GM15510 (cell line): ENCODE results near the gene LYSMD3.

ENCODE experiments used
- POLR2A ChIP-seq: IDR thresholded peaks from 3 replicates; pipeline ENCODE4 v1.6.1; 2011; ENCODE audit warnings: borderline replicate concordance; ENCODE audit not compliant: insufficient read length; ENCODE audit errors: extremely low read depth

LYSMD3 gene

DNA sequence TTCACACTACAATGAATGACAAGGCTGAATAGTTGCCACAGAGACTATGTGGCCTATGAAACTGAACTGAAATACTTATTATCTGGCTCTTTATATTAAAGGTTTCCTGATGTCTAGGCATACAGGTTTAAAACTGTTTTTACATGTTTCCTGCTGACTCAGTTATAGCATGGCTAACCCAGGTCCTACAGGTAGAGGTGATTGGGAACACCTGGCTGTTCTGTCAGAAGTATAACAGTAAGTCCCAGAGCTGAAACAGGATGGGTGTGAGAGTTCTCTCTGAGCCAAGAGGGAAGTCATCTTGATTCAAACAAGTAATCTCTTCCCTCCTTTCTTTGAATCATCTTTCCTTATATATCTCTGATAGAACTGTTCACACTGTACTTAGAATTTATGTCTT, 24.3 kb upstream of the LYSMD3 start:
- no peak for TF ChIP-seq POLR2A

DNA sequence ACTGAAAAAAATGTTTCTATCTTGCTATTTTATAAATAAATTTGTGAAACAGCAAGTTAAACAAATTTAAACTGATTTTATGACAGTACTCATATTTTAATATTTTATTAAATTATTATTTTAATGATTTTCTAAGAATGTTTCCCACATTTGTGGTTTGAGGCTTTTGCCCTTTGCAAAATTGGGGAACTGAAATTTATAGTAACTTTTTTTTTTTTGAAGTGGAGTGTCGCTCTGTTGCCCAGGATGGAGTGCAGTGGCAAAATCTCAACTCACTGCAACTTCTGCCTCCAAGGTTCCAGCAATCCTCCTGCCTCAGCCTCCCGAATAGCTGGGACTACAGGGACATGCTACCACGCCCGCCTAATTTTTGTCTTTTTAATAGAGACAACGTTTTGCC, 22.0 kb upstream of the LYSMD3 start:
- TF ChIP-seq POLR2A, result no peak

DNA sequence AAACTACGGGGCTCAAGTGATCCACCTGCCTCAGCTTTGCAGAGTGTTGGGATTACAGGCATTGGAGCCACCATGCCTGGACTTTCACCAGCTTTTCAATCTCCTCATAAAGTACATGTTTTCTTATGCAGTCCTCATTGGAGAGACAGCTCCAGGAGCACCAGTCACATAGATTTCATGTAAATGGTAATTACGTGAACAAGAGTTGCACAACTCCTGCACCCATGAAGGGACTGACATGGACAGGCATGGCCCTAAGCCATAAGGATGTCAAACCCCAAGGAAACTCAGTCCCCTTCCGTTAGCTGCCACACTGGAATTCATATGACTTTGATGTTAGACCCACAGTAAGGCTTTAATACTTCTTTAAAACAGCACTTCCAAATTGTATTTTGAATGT, 21.6 kb upstream of the LYSMD3 start:
- no peak for TF ChIP-seq POLR2A

DNA sequence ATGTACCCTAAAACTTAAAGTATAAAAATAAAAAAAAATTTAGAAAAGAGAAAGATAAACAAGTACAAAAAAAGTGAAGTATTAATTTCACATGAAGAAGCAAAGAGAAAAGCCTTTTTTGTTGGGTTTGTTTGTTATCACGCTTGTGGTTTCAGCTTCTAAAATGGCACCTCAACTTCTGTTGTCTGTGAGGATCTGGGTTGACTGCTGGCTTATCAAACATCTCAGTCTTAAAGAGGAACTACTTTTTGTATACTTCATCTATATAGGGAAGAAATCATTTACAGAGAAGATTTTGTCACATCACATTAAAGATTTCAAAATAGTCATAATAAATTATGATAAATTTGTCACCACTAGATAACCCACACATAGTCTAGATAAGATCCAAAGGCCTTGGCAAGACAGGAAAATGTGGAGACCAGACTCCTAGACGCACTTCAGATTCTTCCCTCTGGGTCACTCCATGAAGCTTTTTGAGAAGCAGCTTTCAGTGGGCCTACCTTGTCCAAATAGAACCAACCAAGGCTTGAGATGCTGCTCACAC, 20.4 kb upstream of the LYSMD3 start:
- no peak for TF ChIP-seq POLR2A

DNA sequence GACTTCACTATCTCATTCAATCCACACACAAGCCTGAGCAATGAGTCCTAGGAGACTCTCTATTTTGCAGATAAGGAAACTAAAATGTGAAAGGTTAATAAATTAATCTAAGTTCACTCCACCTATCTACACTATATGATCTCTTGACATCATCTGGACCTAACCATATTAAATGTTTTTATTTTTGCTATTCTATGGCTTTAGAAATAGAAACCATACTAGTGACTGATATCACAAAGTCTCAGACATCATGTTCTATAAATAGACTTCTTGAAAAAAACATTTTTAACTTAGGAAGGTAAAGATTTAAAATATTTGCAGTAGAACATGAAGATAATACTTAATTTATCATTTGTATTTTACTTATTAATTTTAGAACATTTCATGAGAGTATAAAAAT, 19.8 kb upstream of the LYSMD3 start:
- no peak for TF ChIP-seq POLR2A

DNA sequence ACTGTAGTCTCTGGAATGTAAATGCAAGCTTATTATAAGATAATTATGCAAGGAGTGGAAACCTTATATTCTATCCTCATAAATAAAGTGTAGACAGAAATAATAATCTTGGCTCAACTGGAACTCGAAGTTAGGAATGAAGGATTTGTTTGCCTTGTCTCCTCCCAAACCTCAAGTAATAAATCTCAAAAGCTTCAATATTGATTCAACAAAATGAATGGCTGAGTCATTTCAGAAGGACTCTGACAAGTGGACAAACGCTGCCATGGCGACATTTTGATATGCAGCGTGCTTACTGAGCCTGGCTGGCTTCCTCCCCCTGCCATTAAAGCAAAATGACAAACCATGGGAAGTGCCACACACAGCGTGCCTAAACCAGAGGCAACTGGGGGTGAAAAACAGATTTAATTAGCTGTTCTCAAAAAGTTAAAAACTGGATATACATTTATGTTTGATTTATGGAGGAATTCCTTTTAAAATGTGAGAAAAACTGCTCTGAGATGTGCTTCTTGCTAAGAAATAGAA, 18.7 kb upstream of the LYSMD3 start:
- no peak for TF ChIP-seq POLR2A

DNA sequence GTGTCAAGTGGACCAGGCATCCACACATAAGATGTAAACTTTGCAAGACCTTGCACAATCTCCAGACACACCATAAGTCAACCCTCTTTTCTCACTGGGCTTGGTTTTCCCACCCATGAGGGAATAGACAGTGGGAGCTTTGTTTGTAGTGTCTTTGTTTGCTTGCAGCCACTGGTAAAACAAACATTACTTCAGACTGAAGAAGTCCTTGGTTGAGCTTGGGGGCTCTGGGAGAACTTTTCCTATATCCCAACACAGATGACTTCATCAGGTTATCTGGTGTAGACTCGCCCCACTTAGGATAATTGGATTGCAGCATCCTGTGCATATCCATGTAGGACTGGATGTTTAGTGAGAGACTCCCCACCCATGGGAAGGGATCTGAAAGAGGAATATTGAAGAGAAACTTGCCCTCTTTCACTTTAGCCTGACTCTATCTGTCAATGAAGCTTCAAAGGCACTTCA, 17.7 kb upstream of the LYSMD3 start:
- TF ChIP-seq POLR2A, result no peak

DNA sequence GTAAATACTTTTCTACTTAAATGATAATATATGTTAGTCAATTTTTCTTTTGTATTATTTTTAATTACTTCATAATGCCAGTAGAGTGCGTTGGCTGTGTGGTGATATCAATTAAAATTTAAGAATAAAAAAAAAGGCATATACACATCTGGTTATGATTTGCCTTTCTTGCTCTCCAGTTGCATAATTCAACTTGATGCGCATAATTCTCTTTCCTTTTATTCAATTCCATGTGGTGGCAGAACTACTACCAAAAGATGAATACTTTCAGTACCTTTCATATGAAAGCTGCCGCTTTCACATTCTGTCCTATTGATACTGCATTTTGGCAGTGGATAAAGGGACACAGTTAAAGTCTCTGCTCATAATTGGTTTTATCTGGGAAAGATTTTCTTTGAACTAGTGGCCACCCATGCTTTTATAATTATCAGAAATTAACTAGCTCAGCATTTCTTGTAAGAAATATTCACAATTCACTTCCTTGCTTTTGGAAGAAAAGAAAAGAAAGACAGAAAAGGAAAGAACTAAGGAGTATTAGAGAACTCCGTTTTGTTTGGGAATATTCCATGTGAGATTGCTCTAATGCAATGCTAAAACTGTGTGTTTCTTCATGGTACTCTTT, 16.9 kb upstream of the LYSMD3 start:
- TF ChIP-seq POLR2A, result no peak

DNA sequence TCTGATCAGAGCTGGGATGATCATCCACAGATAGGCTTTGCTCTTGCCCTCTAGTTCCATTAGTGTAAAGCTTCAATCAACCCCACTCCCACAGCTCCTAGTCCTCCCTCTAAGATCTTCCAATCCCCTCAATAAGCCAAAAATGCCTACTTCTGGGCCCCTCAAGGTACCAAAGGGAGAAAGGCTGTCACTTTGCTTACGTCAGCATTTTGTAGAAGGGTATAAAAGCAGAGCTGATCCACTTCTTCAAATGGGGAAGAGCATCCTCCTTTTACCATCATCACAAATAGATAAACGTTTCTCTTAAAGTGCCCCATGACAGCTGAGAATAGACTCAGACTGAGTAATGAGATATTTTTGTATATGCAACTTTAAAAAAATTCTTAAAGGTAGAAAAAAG, 16.1 kb upstream of the LYSMD3 start:
- no peak for TF ChIP-seq POLR2A

DNA sequence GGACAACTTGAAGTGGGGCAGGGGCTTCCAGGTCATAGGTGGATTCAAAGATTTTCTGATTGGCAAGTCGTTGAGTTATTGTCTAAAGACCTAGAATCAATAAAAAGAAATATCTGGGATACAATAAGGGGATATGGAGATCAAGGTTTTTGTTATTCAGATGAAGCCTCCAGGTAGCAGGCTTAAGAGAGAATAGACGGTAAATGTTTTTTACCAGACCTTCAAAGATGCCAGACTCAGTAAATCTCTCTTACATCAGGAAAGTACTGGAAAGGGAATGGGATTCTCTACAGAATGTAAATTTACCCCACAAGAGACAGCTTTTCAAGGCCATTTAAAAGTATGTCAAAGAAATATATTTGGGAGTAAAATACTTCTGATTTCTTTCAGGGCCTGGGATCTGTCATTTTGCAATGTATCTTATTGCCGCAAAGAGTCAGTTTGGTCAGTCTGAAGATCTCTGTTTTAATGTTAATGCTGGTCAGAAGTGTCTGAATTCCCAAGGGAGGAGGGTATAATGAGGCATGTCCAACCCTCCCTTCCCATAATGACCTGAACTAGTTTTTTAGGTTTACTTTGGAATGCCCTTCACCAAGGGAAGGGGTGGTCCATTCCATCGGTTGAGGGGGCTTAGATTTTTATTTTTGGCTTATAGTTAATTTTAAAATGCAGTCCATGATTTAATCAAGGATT, 13.6 kb upstream of the LYSMD3 start:
- TF ChIP-seq POLR2A, result no peak

DNA sequence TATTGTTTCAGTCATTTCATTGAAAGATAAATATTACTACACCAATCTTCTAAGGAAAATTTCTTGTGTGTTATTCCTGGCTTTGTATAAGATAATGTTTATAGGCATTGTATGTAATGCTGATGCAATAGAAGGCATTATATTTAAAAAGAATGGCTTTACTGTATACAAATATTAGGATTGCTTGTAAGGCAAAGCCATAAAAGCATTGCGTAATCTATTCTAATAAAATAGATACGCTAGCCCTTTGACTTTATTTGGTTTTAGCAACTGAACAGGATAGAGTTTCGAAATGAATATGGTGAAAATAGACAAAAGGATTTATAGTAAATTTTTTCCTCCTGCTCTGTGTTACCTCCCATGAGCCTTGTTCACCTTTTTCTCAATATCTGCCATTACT, 5.5 kb upstream of the LYSMD3 start:
- TF ChIP-seq POLR2A, result no peak

DNA sequence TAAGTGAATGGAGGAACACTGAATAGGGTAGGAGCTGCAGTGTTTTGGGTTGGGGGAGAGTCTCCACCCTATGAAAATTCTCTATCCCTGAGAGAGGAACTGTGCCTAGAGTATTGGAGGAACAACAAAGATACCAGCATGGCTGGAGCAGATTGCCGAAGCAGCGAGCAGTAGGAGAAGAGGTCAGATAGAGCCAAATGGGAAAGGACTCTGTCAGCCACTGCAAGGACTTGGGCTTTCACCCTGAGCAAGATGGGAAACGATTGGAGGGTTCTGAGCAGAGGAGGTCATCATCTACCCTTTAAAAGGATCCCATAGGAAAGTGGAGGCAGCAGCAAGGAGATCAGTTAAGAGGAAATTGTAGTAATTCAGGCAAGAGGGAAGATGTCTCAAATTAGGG, 4.4 kb upstream of the LYSMD3 start:
- TF ChIP-seq POLR2A, result no peak

DNA sequence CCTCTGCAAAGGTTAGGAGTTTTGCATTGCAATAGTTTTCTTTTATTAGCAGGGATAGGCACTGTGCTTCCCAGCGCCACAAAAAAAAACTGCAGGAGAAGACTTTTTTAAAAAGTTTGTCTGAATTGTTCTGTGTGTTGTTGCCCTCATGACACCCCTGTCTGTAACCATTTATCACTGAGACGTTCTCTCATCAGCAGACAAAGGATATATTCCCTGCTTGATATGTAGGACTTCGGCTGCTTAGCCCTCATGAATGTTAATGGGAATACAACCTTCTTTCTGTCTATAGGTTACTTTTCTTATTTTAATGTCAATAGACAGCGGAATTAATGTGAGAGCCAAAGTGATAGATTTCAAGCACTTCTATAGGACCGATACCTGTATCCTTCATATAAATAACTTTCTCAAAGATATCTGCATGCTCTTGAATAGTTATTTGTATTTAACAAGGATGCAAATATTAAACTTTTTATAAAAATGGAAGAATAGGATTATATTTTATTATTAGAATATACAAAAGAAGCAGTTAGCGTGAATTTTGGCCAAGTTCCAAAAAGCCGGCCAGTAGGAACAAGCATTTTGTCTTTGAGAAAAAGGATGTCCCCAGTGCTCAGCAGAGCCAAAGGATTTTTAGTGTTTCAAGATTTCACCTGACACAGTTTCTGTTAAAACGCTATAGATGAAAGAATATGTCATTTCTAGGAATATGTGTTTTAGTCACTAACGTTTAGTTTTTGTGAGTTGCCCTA, 1.5 kb upstream of the LYSMD3 start:
- no peak for TF ChIP-seq POLR2A

DNA sequence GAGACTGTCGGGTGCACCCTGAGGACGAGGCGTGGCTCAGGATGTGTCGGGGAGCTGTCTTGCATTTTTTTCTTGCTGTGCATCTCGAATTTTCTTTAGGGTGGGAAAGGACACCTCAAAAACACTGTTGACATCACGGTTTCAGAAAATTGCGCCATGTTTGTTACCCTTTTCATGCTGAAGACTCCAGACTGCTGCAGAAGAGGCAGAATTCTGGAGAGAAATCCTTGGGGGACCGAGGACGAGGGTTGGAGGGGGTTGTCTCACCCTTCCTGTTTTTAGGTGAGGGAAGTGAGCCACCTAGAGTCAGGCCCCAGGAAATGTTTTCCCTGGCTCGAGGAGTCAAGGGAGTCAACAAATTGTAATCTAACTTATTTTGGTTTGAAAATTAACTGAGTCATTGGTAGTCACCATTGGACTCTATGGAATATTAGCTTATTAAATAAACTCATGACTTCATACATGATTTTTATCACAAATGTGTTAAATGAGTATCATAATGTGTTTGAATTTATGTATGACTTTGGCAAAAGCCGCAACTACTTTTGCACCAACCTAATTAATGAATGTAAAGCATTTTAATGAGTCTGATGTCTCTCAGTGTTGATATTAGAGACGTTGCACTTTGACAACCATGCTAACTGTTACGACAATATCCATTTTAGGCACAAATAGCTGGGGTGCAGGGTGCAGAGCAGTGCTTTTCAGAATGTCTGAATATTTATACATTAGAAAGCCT, 724 bp upstream of the LYSMD3 start:
- no peak for TF ChIP-seq POLR2A
